Subcutaneous adipose tissue (tissue), 4 donors: ENCODE measurements around the gene ADGRL1. TPM values are rescaled to one million over a fixed set of nuclear protein-coding genes. Genes with fewer than 3 reads are reported as not detected.
"Not testable (repeated sequence)": the region's sequence is repeated elsewhere in the genome, so short reads cannot be mapped to it uniquely, and the experiment has no call there.

Experiments
- CTCF ChIP-seq: fragments of 450-650 bp; IDR thresholded peaks from one replicate; pipeline ENCODE4 v1.5.1; 2016; ENCODE audit warnings: low read depth, mild to moderate bottlenecking, control low read depth, antibody characterized with exemption, moderate library complexity
- total RNA-seq, 4 donors: library from RNA; depleted of rRNA; stranded (reverse); fragments of >200 nt; gene quantifications; one replicate each; pipeline ENCODE4 v1.1.0, GENCODE V29; 2016

ADGRL1 gene
- 10 to 100 TPM in 2 of 4 donors, 1 to 10 TPM in 2; 8.2 to 25.2 (median 11.4) TPM for total RNA-seq

- not testable (repeated sequence) for TF ChIP-seq CTCF
Measured at GRCh38 chr19:14205452-14206287, at the start of gene ADGRL1. TSS of gene ADGRL1 (minus strand) at chr19:14206169. CDS start at chr19:14183602, 22,567 bp downstream.

GRCh38 chr19:14250870-14251269 is 44.9 kb upstream of the ADGRL1 start:
- no peak for TF ChIP-seq CTCF

- no peak for TF ChIP-seq CTCF
Measured at GRCh38 chr19:14248578-14249011, 42.6 kb upstream of the ADGRL1 start.

- TF ChIP-seq CTCF: no peak
Measured at GRCh38 chr19:14237014-14237941, 31.3 kb upstream of the ADGRL1 start.

- no peak for TF ChIP-seq CTCF
Measured at GRCh38 chr19:14222886-14223285, 16.9 kb upstream of the ADGRL1 start.

- no peak for TF ChIP-seq CTCF
Measured at GRCh38 chr19:14218620-14219330, 12.8 kb upstream of the ADGRL1 start.
